WI38 (cell line): ENCODE results near the gene RAB4B.
A peak's percentile ranks its signal among the peaks of the same experiment; 100 is the strongest.

Experiments used
- H3K4me3 ChIP-seq: 2 replicates; pipeline ENCODE4 v1.5.1; 2011; ENCODE audit warnings: low read depth, mild to moderate bottlenecking, control low read depth, low read length
- TF ChIP-seq, protein P1 (sequence below): IDR thresholded peaks from 2 replicates; pipeline ENCODE4 v1.5.1; 2012; ENCODE audit warnings: low read depth, mild to moderate bottlenecking, control low read depth, low read length

The RAB4B gene

DNA sequence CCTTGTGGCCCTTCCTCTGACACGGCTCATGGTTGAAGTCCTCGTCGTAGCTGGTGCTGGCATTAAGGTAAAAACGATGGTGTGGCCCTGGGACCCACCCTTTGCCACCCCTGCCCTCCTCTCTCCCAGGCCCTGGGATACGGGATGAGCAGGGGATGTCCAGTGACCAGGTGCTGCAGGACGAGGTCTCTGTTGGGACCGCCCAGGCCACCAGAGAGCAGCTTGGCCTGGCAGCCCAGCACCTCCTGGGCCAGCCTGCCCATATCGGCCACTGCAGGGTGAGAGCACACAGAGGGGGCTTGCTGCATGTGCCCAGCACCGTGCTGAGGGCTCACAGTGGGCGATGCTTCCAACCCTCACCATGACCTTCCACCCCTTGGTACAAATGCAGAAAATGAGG is 34.1 kb upstream of the RAB4B start:
- TF ChIP-seq, protein P1, sequence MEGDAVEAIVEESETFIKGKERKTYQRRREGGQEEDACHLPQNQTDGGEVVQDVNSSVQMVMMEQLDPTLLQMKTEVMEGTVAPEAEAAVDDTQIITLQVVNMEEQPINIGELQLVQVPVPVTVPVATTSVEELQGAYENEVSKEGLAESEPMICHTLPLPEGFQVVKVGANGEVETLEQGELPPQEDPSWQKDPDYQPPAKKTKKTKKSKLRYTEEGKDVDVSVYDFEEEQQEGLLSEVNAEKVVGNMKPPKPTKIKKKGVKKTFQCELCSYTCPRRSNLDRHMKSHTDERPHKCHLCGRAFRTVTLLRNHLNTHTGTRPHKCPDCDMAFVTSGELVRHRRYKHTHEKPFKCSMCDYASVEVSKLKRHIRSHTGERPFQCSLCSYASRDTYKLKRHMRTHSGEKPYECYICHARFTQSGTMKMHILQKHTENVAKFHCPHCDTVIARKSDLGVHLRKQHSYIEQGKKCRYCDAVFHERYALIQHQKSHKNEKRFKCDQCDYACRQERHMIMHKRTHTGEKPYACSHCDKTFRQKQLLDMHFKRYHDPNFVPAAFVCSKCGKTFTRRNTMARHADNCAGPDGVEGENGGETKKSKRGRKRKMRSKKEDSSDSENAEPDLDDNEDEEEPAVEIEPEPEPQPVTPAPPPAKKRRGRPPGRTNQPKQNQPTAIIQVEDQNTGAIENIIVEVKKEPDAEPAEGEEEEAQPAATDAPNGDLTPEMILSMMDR = no peak
- no peak overlapping the region for H3K4me3 ChIP-seq

DNA sequence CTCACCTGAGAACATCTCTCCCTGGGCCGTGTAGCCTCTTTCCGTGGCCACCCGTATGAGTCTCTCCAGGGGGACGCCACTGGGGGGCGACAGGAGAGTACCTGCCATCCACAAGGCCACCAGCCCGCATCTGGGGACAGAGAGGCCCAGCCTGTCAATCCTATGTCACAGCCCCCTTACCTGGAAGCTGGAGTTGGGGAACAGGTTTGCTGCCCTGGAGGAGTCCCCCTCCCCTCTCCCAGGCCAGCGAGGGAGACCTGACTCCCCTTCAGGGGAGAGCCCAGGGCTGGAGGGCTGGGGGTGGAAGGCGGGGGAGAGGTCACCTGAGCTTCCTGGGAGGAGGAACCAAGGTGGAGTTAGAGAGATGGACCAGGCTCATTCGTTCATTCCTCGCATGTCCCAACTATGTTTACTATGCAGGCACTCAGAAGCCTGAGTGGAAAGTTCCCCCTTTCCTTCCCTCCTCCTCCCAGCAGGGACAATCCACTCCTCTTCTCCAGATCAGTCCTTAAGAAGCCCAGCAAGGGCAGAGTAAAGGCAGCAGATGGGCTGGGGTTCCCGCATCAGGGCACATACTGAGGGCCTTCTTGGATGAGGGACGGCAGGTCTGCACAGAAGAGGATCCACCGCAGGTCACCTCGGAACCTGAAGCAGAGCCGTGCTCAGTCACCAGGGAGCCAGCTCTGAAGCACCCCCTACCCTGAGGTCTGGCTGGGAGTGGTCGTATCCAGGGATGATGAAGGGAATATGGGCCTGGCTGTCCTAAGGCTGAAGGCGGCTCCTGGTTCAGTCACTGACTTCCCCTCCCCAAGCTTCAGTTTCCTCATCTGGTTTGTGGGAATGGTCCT is 33.3 kb upstream of the RAB4B start:
- H3K4me3 ChIP-seq = no peak overlapping the region
- TF ChIP-seq, protein P1 = no peak

DNA sequence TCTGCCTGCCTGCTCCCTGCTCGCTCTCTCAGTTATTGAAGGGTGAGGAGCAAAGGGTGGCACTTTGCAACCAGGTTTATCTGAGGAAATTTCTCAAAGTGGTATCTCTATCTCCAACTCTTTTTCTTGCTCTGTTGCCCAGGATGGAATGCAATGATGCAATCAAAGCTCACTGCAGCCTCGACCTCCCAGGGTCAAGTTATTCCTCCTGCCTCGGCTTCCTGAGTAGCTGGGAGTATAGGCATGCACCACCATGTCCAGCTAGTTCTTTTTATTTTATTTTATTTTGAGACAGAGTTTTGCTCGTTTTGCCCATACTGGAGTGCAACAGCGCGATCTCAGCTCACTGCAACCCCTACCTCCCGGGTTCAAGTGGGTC is 32.7 kb upstream of the RAB4B start:
- no peak overlapping the region for H3K4me3 ChIP-seq
- TF ChIP-seq, protein P1 = no peak

DNA sequence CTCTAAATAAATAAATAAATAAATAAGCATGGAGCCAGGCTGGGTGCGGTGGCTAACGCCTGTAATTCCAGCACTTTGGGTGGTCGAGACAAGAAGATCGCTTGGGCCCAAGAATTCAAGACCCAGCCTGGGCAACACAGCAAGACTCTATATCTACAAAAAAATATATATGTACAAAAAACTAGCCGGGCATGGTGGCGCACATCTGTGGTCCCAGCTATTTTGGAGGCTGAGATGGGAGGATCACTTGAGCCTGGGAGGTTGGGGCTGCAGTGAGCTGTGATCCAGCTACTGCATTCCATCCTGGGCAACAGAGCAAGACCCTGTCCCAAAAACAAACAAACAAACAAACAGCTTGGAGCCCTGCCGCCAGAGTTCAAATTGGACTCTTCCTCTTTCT is 30.5 kb upstream of the RAB4B start:
- H3K4me3 ChIP-seq = no peak overlapping the region
- TF ChIP-seq, protein P1 = no peak

DNA sequence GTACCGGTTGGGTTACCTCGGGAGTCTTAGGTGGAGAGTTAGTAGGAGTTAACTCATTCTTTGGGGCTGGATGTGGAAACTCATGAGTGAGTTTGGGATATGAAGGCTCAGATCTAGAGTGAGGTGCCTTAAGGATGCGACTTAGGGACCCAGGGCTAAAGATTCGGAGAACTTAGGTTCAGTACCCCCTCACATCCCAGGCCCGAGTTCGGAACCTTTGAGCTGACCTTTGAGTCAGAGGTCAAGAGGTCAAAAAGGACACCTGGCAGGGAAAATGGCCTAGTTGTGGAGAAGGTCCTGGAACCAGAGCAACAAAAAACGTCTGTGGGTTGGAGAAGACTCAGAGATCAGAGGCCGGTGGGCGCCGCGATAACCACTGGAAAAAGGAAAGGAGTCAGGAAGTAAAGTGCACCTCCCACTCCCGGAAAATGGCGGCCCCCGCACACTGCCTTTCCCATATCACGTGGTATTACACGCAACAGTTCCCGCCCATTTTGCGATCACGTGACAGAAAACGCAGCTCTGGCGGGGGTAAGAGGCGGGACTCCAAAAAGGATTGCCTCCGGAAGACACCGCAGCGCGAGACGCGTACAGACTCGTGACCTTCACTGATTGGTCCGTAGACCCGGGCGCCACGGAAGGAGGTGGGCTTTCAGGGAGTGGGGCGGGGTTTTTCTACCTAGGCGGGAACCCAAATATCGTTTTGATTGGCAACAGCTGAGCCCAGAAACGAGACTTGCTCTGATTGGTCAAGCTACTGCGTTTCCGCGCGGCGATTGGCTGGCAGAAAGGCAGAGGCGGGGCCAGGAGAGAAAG is 27.8 kb upstream of the RAB4B start, which contains the start of gene ACTMAP:
Gene ACTMAP (minus strand): TSS at position 420 of the 816 bp plus-strand sequence. CDS start 674 bp downstream, outside the sequence.
- H3K4me3 ChIP-seq = peak within 1 kb of the TSS; percentile 92
- TF ChIP-seq, protein P1 = no peak

DNA sequence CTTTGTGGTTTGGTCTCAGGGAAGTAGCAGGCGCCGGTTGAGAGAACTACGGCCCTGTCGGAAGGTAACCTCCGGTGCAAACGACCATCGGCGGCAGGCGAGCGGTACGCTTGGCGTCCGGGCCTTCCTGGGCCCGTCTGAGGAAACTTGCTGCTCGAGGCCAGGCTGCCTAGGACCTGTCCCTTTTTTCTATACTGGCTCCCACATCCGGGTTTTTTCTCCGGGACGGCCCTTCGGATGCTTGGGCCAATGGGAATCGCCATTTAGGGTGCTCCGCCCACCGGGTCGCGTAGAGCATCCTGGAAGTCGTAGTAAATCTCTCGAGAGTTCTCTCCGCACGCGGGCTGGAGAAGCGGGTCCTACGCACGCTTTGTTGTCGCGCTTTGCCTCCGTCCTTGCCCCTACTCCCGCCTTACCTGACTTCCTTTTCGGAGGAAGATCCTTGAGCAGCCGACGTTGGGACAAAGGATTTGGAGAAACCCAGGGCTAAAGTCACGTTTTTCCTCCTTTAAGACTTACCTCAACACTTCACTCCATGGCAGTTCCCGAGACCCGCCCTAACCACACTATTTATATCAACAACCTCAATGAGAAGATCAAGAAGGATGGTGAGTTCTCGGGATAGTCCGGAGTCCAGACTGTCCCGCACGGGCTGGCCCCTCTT is 27.0 kb upstream of the RAB4B start, which contains the start of gene SNRPA:
Gene SNRPA (plus strand): TSS at position 330 of the 664 bp plus-strand sequence. CDS start 206 bp downstream, at position 536.
- TF ChIP-seq, protein P1 = no peak
- H3K4me3 ChIP-seq = peak within 1 kb of the TSS; percentile 92
